Measurements from ENCODE around the gene JMJD1C.
"Not testable (repeated sequence)": the region's sequence is repeated elsewhere in the genome, so short reads cannot be mapped to it uniquely, and the experiment has no call there.

JMJD1C gene, protein sequence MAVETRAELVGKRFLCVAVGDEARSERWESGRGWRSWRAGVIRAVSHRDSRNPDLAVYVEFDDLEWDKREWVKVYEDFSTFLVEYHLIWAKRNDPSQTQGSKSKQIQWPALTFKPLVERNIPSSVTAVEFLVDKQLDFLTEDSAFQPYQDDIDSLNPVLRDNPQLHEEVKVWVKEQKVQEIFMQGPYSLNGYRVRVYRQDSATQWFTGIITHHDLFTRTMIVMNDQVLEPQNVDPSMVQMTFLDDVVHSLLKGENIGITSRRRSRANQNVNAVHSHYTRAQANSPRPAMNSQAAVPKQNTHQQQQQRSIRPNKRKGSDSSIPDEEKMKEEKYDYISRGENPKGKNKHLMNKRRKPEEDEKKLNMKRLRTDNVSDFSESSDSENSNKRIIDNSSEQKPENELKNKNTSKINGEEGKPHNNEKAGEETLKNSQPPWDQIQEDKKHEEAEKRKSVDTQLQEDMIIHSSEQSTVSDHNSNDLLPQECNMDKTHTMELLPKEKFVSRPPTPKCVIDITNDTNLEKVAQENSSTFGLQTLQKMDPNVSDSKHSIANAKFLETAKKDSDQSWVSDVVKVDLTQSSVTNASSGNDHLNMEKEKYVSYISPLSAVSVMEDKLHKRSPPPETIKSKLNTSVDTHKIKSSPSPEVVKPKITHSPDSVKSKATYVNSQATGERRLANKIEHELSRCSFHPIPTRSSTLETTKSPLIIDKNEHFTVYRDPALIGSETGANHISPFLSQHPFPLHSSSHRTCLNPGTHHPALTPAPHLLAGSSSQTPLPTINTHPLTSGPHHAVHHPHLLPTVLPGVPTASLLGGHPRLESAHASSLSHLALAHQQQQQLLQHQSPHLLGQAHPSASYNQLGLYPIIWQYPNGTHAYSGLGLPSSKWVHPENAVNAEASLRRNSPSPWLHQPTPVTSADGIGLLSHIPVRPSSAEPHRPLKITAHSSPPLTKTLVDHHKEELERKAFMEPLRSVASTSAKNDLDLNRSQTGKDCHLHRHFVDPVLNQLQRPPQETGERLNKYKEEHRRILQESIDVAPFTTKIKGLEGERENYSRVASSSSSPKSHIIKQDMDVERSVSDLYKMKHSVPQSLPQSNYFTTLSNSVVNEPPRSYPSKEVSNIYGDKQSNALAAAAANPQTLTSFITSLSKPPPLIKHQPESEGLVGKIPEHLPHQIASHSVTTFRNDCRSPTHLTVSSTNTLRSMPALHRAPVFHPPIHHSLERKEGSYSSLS (N-terminal part only)

DNA sequence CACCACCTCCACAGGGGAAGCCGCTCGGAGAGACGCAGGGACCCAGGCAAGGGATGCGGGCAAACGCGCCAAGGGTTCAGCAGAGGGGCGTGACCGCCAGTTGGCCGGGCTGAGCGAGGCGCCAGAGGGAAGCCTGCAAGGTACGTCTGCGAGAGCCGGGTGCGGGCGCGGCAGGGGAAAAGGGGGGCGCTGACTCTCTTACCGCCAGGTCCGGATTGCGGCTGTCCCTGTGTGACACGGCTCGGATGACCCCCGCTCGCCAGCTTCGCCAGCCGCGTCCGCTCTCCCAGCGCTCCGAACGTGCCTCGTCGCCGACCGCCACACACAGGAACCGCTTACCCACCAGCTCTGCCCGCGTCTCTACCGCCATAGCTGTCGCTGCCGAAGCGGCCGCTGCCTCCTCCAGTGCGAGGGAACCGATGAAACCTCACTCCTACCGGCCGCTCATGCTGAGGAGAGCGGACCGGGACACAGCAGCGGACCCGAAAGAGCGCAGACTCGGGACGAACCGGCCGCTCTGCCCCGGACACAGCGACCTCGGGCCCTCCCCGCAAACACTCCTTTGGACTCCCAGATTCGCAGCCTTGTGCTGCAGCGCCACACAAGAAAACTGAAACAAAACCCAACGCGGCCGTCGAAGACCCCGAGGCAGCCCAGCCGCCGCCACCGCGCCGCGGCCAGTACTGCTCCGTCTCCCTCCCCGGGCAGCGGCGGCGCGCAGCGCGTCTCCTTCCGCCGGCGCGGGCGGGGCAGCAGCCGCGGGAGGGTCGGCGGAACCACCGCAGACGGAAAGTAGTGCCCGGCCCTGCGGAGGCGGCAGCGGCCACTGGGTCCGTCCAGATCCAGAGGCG is at the start of gene JMJD1C:
TSS of gene JMJD1C (minus strand) at position 685 of the 851 bp plus-strand sequence. CDS start at position 370, 315 bp downstream.
- peak; percentile 13 to 47 (median 32) for DNase-seq (ENCODE audit: low read depth in 4 of 4, low spot score in 1 of 4)

DNA sequence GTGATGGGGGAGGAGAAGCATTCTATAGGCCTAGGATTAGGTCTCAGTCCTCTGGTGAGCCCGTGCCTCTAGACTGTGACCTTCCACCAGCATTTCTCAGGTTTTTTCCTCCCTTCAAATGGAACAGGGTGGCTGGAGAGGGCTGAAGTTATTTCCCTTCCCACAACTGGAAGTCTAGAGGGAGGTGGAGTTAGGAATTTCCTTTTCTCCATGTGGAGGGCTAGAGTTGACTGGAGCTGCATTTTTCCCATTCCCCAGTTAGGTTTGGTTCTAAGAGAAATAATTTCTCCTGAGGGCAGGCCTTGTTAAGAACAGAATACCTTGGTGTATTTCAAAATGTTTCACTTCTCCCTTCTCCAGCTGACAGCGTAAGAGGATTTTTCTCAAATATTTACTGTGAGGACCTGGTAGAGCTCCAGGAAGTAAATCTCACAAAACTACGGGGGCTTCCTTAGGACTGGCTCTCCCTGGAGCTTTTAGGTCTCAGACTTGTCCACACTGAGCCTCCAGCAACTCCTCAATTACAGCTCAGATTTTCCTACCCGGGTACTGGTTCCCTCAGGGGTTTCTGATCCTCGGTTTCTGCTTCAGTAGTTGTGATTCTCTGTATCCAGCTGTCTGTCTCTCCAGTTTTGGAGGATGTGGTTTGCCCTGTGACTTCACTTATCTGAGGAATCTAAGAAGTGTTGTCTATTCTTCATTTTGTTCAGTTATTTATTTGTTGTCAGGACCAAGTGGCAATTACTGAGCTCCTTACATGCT is 49.4 kb upstream of the JMJD1C start:
- no peak for DNase-seq (ENCODE audit: low read depth in 4 of 4, low spot score in 1 of 4)

DNA sequence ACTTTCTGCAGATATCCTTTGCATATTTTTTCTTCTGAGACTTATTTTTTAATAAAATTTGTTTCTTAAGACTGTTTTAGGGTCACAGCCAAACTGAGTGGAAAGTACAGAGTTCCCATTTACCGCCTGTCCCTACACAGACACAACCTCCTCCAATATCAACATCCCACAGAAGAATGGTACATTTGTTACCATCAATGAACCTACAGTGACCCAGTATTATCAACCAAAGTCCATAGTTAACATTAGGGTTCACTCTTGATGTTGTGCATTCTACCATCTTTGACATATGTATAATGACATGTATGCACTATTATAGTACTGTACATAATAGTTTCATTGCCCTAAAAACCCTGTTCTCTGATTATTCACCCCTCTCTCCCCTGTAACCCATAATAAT is 40.8 kb upstream of the JMJD1C start:
- no peak for DNase-seq (ENCODE audit: low read depth in 4 of 4, low spot score in 1 of 4)

DNA sequence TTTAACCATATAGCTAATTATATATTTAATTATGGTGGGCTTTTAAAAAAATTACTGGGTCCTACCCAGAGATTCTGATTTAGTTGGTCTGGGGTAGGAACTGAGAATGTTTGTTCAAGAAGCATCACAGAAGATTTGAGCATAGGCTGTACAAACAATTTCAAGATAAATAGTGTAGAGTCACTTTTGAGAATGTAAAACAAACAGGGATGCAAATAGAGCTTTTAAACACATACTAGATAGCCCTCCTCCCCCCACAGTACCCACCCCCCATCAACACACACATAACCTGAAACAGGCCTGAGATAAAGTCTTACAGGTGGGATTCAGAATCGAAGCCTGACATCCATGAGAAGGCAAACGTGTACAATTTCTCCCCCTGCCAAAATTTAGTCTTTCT is 39.8 kb upstream of the JMJD1C start:
- DNase-seq (ENCODE audit: low read depth in 4 of 4, low spot score in 1 of 4): no peak

DNA sequence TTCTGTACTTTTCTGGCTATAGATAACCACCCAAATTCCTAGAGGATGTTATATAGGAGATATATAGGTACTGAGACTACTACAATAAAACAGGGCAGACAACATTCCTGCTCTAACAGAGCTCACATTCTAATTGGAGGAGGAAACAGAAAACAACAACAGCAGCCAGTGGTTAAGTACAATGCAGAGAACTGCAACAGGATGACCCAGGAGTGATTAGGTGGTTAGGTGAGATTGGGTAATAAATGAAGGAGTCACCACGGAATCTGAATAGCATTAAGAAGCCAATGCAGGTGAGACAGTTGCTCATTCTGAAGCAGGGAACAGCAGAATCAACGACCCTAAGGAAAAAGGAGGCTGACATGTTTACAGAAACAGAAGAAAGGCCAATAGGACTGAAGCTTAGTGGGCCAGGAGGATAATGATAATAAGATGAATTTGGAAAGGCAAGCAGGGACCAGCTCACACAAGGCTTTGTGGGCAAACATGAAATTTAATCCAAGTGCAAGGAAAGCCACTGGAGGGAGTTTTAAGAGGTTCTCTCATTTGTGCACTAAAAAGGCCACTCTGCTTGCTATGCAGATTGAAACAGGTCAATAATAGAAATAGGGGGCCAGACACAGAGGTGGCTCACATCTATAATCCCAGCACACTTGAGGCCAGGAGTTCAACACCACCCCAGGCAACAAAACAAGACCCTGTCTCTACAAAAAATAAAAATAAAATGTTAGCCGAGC is 38.5 kb upstream of the JMJD1C start:
- no peak for DNase-seq (ENCODE audit: low read depth in 4 of 4, low spot score in 1 of 4)

DNA sequence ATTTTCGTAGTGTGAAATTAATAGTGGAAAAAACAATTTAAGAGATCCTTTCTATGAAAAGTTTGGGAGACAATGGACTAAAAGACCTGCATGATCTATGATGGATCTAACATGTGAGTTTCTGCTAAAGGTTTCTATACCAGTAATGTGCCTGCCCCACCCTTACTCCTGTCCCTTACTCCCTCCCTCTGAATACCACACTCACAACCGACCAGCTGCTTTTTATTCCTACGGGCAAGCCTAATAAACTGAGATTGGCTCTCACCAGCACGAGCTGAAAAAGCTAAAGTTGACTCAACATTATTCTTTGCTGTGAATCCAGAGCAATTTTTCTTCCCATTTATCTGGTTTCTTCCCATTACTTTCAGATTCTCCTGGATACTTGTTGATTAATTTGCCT is 37.6 kb upstream of the JMJD1C start:
- no peak for DNase-seq (ENCODE audit: low read depth in 4 of 4, low spot score in 1 of 4)

DNA sequence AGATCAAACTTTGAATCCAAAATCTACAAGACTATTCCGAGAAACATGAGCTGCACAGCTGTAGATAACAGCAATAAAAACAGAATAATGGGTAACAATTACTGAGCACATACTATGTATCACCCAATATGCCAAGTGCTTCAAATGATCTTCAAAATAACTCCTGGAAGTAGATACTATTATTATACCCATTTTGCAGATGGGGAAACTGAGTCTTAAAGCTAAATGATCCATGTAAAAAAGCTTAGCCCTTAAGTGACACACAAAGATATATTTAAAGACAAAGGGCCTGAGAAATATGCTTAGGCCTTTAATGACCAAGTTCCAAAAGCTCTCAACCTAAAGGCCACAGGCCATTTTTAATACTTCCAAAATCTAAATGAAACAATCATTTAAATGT is 37.1 kb upstream of the JMJD1C start:
- DNase-seq (ENCODE audit: low read depth in 4 of 4, low spot score in 1 of 4): no peak

DNA sequence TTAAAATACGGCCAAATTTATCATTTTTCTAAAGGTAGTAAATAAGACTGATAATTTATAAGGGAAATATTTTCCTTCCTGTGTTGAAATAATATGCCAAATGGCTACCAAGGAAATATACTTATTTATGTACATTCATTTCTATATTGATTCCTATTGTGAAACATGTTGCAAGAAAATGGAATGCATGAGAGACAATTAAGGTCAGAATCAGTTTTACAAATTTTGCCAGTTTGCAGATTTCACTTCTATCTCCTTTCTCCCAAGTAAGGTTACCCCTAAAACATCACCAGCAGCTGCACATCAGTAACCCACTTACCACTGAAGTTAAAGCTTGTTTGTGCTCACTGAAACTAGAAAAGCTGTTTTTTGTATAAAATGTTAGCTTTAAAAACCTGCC is 36.2 kb upstream of the JMJD1C start:
- DNase-seq (ENCODE audit: low read depth in 4 of 4, low spot score in 1 of 4): no peak

DNA sequence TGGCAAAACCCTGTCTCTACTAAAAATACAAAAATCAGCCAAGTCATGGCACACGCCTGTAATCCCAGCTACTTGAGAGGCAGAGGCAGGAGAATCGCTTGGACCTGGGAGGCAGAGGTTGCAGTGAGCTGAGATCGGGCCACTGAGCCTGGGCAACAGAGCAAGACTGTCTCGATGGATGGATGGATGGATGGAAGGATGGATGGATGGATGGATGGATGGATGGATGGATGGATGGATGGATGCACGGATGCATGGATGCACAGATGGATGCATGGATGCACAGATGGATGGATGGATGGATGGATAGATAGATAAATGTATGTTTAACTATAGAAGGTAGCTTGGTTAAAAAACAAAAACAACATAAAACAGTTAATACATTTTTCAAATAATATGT is 34.8 kb upstream of the JMJD1C start:
- not testable (repeated sequence) for DNase-seq (ENCODE audit: low read depth in 4 of 4, low spot score in 1 of 4)

DNA sequence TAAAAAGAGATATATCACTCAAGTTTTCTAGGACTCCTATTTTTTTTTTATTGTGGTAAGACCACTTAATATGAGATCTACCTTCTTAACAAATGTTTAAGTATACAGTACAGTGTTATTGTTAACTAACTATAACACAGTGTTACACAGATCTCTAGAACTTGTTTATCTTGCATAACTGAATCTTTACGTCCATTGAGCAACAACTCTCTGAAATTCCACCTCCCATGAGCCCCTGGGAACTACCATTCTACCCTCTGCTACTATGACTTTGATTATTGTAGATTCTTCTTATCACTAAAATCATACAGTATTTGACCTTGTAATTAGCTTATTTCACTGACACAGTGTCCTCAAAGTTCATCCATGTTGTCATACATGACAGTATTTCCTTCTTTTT is 32.9 kb upstream of the JMJD1C start:
- no peak for DNase-seq (ENCODE audit: low read depth in 4 of 4, low spot score in 1 of 4)

DNA sequence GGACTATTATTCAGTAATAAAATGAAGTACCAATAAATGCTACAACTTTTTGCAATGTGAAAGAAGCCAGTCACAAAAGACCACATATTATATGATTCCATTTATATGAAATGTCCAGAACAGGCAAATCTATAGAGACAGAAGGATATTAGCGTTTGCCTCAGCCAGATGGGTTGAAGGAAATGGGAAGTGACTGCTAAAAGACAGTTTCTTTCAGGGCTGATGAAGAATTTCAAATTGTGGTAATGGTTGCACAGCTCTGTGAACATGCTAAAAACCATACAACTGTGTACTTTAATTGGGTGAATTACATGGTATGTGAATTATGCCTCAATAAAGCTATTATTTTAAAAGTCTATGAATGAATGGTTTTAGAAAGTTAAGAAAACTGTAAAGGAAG is 31.5 kb upstream of the JMJD1C start:
- no peak for DNase-seq (ENCODE audit: low read depth in 4 of 4, low spot score in 1 of 4)

DNA sequence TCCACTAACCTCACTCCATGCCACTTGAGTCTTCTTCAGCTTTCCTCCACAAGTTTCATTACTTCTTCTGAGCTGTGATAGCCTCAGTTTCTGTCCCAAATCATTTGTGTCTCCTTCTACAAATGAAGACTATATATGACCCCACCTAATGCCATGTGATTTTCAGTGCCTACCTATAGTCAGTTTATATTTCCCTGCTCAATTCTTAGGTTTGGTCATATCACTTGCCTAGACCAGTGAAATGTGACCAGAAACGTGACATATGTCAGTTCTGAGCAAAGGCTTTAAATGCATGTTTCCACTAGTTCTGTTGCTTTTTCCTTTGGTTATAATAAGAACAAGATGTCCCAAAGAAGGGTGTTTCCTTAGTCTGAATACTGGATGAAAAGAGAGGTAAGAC is 30.8 kb upstream of the JMJD1C start:
- no peak for DNase-seq (ENCODE audit: low read depth in 4 of 4, low spot score in 1 of 4)

DNA sequence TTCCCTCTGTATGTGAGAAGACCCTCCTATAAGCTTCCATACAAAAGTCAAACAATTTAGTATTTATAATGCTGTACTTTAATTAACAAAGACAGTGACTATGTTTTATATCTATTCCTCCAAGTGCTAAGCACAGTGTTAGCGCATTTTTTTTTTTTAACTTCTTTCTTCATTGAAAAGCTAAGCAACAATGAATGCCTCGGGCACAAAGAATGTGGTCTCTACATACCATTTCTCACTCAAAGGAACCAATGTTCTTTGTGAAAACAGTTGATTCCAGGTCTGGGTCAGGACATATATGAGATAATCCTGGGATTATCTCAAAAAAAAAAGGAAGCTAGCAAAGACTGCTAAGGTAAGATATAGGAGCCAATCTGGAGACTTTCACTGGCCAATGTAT is 29.2 kb upstream of the JMJD1C start:
- DNase-seq (ENCODE audit: low read depth in 4 of 4, low spot score in 1 of 4): no peak

DNA sequence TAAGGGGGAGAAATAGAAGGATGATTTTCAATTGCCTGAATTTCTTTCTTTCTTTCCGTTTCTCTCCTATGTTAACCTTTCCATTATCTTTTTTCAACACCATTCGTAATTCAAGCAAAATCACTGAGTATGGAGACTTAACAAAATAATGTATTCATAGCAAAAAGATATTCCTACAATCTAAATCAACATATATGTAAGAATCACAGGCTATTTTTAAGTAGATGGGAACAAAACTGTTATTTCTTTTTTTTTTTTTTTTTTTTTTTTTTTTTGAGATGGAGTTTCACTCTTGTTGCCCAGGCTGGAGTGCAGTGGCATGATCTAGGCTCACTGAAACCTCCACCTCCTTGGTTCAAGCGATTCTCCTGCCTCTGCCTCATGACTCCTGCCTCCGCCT is 27.2 kb upstream of the JMJD1C start:
- DNase-seq (ENCODE audit: low read depth in 4 of 4, low spot score in 1 of 4): no peak

DNA sequence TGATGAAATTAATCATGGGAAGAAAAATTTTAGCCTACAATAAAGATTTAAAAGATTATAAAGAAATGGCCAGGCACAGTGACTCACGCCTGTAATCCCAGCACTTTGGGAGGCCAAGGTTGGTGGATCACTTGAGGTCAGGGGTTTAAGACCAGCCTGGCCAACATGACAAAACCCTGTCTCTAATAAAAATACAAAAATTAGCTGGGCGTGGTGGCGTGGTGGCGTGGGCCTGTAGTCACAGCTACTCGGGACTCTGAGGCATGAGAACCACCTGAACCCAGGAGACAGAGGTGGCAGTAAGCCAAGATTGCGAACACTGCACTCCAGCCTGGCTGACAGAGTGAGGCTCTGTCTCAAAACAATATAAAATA is 26.5 kb upstream of the JMJD1C start:
- DNase-seq (ENCODE audit: low read depth in 4 of 4, low spot score in 1 of 4): not testable (repeated sequence)

DNA sequence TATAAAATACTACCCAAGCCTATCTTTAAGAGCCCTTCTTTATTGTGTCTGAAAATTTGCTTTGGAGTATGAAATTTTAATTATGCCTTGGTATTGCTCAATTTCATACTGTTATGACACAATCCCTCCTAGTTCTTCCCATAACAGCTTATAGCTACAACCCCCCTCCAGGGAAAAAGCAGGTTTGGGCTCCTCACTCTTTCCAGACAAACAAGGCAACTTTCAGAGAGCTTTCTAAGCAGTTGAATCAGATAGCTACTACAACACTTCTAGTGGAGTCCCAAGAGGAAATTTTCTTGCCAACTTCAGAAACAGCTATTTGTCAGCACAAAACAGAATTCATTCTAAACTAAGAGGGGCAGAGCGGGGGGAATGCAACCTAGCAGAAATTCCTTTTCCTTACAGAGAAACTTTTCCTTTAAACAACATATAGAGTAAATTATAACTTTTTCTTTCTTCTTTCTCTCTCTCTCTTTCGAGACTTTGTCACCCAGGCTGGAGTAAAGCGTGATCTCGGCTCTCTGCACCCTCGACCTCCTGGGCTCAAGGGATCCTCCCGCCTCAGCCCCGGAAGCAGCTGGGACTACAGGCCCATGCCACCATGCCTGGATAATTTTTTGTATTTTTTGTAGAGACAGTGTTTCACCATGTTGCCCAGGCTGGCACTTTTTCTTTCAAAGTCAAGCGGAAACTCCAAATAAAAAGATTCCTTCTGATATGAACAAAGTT is 26.0 kb upstream of the JMJD1C start:
- DNase-seq (ENCODE audit: low read depth in 4 of 4, low spot score in 1 of 4): no peak

DNA sequence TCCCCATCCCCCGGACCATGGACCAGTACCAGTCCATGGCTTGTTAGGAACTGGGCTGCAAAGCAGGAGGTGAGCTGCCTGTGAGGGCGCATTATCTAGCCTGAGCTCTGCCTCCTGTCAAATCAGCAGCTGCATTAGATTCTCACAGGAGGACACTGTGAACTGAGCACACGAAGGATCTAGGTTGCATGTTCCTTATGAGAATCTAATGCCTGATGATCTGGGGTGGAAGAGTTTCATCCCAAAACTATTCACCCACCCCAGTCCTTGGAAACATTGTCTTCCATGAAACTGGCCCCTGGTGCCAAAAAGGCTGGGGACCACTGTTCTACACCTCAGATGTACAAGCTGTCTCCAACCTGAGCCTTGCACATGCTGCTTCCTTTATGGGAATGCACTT is 24.1 kb upstream of the JMJD1C start:
- DNase-seq (ENCODE audit: low read depth in 4 of 4, low spot score in 1 of 4): no peak

DNA sequence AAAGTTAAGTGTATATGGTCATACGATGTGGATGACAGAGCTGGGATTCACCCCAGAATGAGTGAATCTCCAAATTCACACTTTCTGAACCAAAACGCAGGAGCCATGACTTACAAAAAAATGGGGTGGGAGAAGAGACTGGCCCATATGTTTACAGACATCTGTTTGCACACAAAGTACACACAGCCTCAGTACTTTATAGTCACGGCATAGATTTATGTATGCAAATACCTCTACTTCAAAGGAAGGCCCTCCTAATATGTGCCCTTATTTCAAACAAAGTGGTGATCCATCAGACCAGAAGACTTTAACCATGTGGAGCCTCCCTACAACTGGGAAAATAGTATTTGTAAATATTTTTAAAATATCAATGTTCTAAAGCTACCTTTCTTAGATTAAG is 22.2 kb upstream of the JMJD1C start:
- no peak for DNase-seq (ENCODE audit: low read depth in 4 of 4, low spot score in 1 of 4)

DNA sequence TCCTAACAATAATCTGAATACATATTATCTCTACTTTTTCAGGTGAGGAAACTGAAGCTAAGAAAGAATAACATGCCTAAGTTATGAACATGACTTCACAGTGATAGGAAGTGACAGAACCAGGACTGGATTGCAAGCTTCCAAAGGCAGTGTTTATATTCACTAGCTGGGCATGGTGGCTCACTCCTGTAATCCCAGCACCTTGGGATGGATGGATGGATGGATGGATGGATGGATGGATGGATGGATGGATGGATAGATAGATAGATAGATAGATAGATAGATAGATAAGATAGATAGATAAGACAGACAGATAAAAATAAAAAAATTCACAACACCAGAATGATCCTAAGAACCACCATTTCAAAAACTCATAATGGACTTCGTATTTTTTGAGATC is 18.2 kb upstream of the JMJD1C start:
- no peak for DNase-seq (ENCODE audit: low read depth in 4 of 4, low spot score in 1 of 4)
